ENCODE measurements around the gene VAMP8.
"Not testable (repeated sequence)": the region's sequence is repeated elsewhere in the genome, so short reads cannot be mapped to it uniquely, and the experiment has no call there.

Gene VAMP8

DNA sequence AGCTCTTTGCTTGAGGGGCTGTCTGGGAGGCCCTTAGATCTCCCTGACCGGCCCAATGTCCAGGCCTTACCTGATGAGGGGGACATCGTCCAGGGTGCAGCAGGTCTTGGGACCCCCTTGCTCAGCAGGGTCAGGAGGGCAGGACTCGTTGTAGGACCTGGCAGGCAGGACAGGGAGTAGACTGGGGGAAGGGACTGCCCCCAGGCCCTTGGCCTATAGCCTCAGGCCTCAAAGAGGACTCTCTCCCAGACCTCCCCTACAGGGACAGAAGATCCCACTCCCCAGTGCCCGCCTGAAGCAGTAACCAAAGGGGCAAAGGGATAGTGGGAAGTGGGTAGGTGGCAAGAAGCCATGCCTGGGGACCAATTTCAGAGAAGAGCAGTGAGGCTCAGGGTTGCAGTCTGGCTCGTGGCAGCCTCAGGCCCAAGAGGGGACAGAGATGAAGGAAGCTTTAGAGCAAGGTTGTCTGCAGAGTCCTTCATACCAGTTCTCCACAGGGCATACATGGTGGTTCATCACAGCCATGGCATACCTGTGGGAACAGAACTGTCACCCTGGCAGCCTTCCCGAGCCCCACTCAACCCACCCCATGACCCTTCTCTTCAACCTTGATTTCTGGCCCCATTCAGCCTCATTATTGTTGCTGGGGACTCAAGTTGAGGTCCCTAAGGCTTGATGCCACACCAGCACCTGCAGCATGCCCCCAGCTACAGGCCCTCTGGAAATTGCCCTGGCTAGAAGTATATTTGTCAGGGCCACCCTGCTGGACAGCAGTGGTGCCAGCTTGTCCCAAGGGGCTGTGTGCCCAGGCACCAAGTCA, 23.8 kb downstream of the VAMP8 start:
- no peak for DNase-seq

DNA sequence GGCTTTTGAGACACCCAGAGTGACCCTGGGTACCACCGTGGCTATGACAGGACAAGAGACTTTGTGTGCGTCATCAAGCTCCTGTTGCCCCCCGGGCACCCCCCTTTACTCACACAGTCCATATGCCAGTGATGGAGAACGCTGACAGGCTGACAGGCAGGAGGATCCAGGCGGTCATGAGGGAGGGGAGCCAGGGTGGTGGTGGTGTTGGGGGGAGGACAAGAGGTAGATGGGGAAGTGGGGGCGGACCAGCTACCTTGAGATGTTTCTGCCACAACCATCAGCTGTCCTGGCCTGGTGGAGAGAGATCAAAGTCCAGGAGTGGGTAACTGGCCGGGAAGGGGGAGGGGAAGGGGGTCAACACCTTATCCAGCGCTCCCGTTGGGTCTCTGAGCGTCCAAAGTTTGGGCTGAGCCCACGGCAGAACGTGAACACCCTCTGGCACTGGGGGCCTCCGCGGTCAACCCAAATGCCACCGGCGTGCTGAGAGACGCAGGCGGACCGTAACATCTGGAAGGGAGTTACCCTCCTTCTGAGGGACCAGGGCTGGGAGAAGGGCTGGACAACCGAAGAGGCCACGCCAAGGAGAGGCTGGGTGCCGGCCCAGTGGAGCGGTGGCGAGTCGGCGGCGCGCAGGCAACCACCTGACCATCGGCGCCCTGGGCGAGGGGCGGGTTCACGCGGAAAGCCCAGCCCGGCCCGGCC, 24.5 kb downstream of the VAMP8 start:
- peak; percentile 19 for DNase-seq

DNA sequence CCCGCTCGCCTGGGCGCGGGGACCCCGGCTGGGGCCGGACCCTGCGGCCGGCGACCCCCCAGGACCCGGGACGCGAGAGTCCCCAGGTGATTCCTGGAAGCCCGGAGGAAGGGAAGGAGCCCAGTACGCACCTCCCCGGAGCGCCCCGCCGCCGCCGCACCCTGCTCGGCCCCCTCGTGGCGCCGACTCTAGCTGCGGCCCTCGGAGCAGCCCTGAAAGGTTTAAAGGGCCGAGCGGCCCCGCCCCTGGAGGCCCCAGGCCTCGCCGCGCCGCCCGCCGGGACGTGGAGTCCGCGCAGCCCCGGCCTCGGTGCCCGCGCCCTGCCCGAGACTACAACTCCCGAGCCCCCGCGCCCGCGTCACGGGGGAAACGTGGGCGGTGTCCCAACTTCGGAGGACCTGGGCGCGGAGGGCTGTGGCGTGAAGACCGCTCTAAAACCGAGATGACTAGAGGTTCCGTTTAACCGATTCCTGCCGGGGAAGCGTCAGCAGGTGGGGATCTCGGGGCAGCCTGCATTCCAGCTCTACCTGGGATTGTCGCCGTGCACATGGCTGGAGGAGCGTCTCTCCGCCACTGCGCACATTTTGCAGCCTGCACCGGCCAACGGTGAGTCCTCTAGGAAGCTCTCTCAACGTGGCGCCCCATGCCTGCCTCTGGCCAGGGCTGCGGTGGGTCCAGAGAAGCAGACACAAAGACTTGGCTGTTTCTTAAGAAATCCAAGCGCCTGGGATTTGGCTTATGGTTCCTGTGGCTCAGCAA, 25.3 kb downstream of the VAMP8 start, which contains the start of gene TMEM150A:
Gene TMEM150A (minus strand): TSS at position 223 of the 759 bp plus-strand sequence. CDS start 750 bp downstream, outside the sequence.
- peak; percentile 90 for DNase-seq

DNA sequence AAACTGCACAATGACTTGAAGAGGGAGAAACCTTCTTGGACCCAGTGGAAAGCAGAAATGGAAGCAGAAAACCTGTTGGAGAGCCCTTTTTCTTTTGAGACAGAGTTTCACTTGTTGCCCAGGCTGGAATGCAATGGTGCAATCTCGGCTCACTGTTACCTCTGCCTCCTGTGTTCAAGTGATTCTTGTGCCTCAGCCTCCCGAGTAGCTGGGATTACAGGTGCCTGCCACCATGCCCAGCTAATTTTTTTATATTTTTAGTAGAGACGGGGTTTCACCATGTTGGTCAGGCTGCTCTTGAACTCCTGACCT, 26.7 kb downstream of the VAMP8 start:
- DNase-seq: not testable (repeated sequence)

DNA sequence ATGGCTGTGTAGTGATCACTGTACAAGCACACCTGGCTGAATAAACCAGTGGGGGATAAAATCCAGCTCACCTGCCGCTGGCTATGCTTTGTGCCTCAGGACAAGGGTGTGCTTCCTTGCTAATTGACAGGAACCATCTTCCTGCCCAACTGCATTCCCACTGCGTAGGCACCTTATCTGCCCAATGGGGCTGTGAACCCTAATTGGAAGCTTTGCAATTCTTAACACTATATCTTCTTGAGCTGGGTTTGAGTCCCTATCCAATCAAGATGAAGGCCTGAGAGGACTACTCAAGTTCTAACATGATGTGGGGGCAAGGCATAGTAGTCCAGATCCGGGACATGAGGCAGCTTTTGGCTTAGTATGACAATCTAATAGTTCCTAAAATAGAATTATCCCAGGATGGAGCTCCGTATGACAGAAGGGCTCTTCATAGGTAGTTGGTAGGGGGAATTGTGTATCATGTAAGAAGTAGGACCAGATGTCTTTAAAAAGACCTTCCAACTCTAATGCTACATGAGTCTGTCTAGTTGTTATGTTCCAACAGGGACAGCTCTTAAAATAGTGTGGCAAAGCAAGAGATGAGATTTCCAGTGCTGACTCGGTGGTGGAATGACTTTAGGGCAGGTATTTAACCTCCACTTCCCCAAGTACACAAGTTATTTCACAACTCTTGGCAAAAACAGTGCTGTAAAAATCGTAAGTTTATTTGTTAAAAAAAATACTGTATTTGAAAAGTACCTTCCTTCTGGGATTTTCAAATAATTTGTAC, 27.4 kb downstream of the VAMP8 start:
- no peak for DNase-seq

DNA sequence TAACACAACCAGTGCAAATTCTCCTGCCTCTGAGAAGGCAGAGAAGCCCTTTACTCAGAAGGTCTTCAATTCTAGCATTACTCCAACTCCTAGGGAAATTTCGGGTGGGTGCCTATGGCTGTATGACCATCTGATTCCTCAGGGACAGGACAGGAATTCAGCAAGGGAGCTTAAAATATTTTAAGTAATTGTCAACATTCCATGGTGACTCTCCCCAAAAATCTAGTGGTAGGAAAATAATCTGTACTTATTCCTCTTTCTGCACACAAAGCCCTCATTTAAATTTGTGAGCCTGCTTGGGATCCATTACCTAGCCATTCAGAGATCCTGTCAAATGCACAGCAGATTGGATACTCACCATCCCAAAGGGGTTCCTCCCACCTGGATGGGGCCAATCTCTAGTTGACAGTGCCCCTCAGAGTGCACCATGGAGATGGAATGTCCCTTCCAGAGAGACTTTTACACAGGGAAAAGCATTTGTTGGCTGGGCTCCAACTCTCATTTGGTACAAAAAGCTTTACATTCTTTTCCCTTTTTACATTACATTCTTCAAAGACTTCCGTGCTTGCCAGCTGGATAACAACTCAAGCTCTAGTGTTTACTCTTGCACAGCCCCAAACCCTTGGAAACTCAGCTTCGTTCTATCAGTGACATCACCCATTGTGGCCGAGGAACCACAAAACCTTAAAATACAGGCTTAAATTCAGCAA, 28.2 kb downstream of the VAMP8 start:
- DNase-seq: peak; percentile 91

DNA sequence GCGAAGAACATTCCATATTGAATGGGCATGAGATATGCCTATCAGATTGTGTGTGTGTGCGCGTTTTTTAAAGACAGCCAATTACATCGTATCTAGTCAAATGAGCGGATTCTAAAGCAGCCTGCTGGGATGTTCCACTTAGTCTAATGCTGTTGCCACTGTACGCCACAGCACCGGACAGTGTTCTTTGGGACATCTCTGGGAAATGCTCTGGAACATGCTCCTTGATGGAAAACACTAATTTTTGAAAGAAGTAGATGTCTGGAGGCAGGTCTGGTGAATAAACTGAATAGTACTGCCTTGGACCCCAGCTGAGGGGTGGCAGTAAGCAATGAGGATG, 28.7 kb downstream of the VAMP8 start:
- DNase-seq: no peak

DNA sequence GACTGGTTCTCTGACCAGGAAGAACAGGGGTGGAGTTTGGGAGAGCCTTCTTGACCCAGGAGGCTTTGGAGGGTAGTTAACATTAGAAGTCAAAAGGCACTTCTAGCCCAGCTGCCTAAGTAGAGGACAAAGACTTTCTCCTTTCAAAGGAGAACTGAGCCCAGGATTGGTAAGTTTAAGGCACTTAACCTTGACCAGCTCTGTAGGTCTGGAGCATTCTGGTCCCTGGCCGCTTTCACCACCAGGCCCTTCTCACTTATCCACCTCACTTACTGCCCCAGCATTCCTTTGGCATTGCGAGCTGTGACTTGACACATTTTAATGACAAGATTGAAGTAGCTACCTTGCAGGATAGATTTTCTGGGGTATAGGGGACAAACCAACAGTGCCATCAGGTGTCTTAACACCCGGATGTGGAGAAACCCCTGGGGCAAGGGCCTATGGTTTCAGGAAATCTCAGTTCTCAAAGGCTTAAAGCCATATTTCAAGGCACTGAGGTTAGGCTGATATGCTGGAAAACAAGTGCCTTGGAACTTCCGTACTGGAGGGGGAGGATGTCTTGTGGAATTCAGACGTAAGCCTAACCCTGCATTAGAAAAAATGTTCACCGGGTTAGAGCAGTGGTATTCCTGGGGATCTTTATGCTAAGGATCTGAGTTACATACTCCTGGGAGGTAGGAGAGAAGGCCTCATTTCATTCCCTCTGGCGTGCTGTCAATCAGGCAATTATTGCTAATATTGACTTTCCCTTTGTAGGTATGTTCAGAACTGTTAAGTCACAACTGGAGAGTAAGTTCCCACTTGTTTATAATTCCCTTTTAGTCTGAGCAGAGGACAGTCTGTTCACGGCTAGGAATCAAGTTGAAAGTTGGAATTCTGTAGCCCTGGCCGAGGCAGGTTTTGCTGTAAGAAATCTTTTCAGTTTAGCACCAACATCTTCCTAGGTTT, 30.2 kb downstream of the VAMP8 start:
- no peak for DNase-seq

DNA sequence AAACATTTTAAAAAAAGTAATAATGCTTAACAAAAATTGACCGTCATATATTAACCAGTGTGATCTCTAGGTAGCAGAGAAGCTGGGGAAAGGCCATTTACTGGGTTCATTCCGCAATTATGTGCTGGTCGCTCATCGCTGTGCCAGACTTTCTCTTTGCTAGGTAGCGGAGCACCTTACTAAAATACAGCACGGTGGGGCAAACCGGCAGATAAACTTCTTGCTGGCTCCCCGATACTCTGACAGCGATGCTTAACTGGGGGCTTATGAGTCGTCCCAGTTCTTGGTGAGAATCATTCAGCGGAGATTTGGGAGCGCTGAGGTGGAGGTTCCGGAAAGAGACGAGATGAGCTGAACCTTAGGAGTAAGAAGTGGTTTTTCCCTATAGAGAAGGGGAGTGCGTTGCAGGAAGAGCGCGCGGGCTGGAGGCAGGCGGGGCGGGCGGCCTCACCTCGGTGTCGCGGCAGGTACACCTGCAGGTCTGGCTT, 33.9 kb downstream of the VAMP8 start:
- DNase-seq: no peak

DNA sequence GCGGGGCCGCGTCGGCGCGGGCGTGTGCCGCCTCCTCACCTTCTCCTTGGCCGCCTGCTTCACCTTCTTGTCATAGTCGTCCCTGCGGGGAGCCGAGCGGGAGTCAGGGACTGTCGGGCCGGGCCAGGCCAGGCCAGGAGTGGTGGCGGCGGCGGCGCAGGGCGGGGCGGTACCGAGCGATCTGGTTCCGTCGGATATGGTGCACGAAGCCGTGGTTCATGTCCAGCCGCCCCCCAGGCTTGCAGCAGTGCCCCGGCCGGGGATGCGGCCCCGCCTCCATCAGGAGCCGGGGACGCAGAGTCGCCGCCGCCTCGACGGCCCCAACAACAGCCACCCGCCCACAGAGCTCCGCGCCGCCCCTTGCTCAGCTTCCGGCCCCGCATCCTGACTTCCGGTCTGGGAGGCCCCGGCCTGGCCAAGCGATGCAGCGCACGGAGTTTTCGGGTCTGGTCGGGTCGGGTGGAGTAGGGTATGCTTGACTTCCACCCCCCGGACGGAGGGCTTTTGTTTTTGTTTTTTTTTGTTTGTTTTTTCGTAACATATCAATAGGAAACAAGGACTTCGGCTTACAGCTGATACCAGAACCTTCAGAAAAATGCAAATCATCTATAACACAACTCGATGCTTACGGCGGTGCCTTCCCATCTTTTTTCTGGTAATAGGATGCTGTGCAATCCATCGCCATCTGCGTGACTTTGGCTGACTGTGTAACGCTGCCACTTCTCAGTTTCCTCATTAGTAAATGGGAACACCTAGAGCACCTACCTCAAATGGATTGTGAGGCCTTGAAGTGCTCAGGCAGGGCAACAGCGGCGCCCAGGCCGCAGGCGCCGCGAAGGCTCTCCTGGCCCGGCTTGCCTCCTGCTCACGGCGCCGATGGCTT, 34.6 kb downstream of the VAMP8 start, which contains the start of gene C2orf68:
Gene C2orf68 (minus strand): TSS at position 362 of the 883 bp plus-strand sequence. CDS start 82 bp downstream, at position 280.
- DNase-seq: peak; percentile 88

DNA sequence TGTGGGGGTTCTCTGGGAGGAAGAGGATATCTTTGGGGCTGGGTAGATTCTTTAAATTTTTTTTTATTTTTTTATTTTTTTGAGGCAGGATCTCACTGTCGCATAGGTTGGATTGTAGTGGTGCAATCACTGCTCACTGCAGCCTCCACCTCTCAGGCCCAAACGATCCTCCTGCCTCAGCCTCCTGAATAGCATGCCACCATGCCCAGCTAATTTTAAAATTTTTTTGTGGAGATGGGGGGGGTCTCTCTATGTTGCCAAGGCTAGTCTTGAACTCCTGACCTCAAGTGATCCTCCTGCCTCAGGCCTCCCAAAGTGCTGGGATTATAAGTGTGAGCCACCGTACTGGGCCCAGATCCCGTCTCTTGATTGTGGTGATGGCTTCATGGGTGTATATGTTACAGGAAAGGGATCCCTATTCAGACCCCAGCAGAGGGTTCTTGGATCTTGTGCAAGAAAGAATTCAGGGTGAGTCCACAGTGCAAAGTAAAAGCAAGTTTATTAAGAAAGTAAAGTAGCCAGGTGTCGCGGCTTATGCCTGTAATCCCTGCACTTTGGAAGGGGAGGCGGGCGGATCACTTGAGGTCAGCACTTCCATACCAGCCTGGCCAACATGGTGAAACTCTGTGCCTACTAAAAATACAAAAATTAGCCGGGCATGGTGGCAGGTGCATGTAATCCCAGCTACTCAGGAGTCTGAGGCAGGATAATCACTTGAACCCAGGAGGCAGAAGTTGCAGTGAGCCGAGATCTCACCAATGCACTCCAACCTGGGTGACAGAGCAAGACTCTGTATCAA, 36.5 kb downstream of the VAMP8 start:
- DNase-seq: no peak

DNA sequence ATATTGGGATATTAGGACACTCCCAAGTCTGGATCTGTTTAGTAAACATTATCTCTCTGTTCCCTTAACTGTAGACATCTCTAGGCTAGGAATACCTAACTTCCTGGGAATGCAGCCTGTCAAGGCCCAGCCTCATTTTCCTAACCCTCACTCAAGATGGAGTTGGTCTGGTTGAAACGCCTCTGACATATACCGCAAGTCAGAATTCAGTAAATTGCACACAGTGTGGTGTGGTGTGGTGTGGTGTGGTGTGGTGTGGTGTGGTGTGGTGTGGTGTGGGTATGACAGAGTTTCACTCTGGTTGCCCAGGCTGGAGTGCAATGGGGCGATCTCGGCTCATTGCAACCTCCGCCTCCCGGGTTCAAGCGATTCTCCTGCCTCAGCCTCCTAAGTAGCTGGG, 37.4 kb downstream of the VAMP8 start:
- DNase-seq: not testable (repeated sequence)

DNA sequence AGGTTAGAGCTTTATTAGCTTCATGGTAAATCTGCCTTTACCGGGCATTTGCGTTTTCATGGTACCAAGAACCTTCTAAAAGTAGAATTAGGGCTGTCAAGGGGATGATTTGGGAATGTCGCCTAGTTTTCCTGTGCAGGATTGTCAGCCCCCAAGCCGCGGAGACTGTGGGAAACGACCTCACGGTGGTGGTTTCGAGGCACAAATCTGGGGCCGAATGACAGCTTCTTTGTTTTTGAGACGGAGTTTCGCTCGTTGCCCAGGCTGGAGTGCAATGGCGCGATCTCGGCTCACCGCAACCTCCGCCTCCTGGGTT, 38.0 kb downstream of the VAMP8 start:
- DNase-seq: no peak

DNA sequence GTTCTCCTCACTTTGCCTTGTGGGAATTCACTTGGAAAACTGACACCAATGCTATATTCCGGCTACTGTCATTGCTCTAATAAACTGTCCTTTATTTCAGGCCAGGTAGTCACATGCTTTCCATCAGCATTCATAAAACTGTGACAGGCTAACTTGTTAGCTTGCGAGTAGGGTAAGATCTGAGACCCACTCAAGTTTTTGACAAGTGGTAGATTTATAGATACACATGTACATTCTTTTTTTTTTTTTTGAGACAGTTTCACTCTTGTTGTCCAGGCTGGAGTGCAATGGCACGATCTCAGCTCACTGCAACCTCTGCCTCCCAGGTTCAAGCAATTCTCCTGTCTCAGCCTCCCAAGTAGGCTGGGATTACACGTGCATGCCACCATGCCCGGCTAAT, 40.3 kb downstream of the VAMP8 start:
- not testable (repeated sequence) for DNase-seq

DNA sequence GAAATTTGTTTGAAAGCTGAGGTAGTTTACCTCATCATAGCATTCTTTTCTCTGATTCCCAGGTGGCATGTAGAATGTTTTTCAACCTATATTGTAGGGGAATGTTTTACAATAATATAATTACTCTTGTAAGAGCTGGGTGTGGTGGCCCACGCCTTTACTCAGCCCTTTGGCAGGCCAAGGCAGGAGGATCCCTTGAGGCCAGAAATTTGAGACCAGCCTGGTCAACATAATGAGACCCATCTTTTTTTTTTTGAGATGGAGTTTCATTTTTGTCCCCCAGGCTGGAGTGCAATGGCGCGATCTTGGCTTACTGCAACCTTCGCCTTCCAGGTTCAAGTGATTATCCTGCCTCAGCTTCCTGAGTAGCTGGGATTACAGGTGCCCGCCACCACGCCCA, 42.2 kb downstream of the VAMP8 start:
- DNase-seq: no peak

DNA sequence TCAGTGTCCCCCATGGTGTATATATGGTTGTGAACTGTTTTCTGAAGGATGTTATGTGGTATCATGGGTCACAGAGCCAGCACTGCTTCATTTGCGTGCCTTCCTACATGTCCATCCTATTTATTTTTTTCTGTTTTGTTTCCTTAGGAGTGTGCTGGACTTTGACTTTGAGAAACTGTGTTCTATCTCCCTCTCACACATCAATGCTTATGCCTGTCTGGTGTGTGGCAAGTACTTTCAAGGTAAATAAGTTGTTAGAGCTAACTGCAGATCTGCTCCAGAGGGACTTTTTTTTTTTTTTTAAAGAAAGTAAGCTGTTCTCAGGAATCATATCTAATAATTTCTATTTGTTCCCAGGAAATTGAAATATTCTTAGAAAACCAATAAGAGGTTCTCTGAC, 44.0 kb downstream of the VAMP8 start:
- DNase-seq: no peak

DNA sequence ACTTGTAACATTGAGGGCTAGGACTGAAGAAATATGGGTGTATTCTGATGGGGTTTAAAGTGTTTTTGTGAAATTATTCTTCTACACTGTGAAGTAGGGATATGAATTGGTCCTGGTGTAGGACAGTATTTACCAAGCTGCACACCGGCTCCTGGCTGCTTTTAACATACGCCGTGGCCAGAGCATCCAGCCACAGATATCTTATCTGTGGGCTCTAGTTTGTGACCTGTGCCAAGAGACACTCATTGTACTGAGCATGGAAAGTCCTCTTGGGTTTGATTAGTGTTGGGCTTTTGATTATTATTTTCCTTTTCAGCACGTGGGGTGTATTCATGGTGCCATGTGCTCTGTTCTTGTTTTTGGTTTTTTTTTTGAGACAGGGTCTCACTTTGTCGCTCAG, 46.6 kb downstream of the VAMP8 start:
- DNase-seq: no peak

DNA sequence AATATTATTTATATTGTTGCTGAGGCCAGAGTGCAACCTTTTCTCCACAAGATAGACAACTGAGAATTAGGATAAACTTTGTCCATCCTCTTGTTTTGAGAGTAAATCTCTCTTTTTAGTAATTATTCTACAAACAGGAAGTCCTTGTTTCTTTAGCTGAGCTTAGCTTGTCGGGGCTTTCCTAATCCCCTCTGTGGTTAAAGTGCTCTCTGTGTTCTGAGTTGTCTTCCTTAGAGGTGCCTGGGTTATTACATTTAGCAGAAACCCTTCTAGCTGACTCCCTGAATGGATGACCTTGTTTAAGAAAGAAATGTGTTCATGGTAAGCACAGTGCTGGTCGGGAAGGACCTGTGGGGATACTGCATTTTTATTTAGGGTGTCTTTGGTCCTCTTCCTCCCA, 51.3 kb downstream of the VAMP8 start:
- DNase-seq: no peak

DNA sequence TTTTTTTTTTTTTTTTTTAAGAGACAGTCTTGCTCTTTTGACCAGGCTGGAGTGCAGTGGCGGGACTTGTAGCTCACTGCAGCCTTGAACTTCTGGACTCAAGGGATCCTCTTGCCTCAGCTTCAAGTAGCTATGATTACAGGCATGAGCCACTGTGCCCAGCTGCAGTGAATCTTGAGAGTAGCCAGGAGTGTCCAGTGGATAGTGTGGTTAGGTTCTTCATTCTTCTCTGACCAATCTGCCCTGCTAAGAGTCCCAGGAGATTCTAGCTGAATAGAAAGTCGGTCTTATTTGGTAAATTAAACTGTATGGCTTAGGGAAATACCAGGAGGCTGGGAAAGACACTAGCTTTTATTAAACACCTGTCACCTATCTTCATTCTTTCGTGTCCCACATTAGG, 53.9 kb downstream of the VAMP8 start:
- DNase-seq: no peak
